GM19043 (cell line): ENCODE measurements around the gene POLR1A.
A peak's percentile ranks its signal among the peaks of the same experiment; 100 is the strongest.

Experiments used
- ATAC-seq: cut with Tn5 transposase; IDR thresholded peaks from one replicate; pipeline ENCODE4 v1.9.1; 2021; ENCODE audit warnings: low read depth; ENCODE audit not compliant: unreplicated experiment

POLR1A gene

GRCh38 chr2:86038291-86039081 is 67.2 kb downstream of the POLR1A start:
- ATAC-seq, result peak; percentile 34

GRCh38 chr2:86037795-86038192 is 67.9 kb downstream of the POLR1A start:
- no peak for ATAC-seq

GRCh38 chr2:86037141-86037794 is 68.4 kb downstream of the POLR1A start:
- no peak for ATAC-seq

GRCh38 chr2:86036669-86037138 is 69.0 kb downstream of the POLR1A start:
- no peak for ATAC-seq

GRCh38 chr2:86035883-86036668 is 69.6 kb downstream of the POLR1A start:
- ATAC-seq, result peak; percentile 73

- no peak for ATAC-seq
Measured at GRCh38 chr2:86035376-86035882, 70.3 kb downstream of the POLR1A start.

GRCh38 chr2:86033751-86034692 is 71.7 kb downstream of the POLR1A start:
- ATAC-seq, result no peak

- ATAC-seq, result no peak
Measured at GRCh38 chr2:86032861-86033595, 72.7 kb downstream of the POLR1A start.

- ATAC-seq, result no peak
Measured at GRCh38 chr2:86031606-86032005, 74.1 kb downstream of the POLR1A start.

- no peak for ATAC-seq
Measured at GRCh38 chr2:86031151-86031550, 74.5 kb downstream of the POLR1A start.

GRCh38 chr2:86029873-86030272 is 75.8 kb downstream of the POLR1A start:
- ATAC-seq, result no peak

GRCh38 chr2:86028766-86029381 is 76.8 kb downstream of the POLR1A start:
- ATAC-seq, result no peak

- ATAC-seq, result no peak
Measured at GRCh38 chr2:86027922-86028765, 77.5 kb downstream of the POLR1A start.

GRCh38 chr2:86027196-86027921 is 78.3 kb downstream of the POLR1A start:
- ATAC-seq, result no peak

- no peak for ATAC-seq
Measured at GRCh38 chr2:86026744-86027065, 79.0 kb downstream of the POLR1A start.

- no peak for ATAC-seq
Measured at GRCh38 chr2:86025976-86026743, 79.5 kb downstream of the POLR1A start.
